ENCODE results near the gene GRK5.

DNA sequence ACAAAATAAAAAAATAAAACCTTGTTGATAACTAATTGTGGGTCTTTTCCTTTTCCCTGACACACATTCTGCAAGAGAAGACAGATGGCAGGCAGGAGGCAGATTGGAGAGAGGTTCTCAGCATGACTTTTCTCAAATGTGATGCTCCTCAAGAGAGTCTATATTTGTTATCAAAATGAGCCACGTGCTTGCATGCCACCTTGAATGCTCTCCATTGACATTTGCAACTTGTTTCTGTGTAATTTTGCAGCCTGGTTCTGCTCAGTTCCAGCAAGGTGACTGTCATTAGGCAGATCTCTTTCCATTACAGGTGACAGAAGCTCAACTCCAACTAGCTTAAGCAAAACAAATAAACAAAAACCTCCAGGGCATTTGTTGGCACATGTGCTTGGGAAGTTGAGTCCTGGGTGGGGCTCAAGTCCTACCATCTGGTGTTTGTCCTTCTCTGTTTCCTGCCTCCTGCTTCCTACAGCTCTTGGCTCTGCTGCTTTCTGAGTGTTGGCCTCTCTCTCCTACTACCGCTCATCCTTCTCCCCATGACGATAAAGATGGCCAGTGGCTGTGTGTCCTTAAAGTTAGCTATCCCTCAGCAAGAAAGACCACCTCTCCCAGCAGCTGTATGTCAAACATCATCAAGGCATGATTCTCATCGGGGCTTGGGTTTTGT, 56.7 kb downstream of the GRK5 start:
- TF ChIP-seq, protein P1, sequence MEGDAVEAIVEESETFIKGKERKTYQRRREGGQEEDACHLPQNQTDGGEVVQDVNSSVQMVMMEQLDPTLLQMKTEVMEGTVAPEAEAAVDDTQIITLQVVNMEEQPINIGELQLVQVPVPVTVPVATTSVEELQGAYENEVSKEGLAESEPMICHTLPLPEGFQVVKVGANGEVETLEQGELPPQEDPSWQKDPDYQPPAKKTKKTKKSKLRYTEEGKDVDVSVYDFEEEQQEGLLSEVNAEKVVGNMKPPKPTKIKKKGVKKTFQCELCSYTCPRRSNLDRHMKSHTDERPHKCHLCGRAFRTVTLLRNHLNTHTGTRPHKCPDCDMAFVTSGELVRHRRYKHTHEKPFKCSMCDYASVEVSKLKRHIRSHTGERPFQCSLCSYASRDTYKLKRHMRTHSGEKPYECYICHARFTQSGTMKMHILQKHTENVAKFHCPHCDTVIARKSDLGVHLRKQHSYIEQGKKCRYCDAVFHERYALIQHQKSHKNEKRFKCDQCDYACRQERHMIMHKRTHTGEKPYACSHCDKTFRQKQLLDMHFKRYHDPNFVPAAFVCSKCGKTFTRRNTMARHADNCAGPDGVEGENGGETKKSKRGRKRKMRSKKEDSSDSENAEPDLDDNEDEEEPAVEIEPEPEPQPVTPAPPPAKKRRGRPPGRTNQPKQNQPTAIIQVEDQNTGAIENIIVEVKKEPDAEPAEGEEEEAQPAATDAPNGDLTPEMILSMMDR (IDR thresholded peaks at IDR 0.05; ENCODE audit: low read depth, low read length), result no peak
- TF ChIP-seq EZH2phosphoT487 (IDR thresholded peaks at IDR 0.05; ENCODE audit: low read depth), result no peak

Data from OCI-LY3 (cell line).